ENCODE data around the gene CRYGA.

CRYGA gene

DNA sequence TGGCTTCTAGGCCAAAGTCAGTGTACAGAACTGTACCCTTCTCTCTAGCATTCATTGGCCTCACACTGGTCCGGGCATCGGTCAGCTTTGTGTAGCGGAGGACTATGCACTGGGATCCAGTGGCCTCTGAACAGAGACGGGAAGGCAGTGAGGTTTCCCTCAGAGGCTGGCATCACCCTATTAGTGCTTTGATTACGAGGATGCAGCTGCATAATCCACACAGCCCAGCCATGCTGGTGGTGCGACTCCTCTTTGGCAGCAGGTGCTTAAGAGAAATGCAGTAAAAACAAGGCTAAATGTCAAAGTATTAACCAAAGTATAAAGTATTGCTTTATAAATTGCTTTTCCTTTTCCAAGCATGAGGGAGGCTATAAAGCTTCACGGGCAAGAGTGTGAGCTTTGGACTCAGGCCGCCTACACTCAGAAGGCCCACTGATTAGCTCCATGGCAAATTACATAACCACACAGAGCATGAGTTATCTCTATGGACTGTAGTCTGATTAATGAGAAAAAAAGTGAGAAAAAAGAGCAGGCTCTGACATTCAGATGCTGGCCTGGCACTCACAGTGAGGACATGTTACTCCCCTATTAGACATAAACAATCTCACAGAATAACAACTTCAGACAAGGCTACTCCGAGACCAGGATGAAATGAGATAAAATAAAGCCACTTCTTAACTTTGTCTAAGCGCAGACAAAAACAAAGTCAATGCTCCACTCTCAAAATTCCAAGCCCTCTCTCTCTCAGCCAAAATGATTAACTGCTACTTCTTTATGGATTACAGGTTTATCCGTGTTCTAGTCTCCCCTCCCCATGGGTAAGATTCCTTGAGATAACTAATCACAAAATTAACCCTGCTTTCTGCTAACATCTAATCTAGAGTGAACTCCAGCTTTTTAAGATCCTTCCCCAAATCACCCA, 27.3 kb downstream of the CRYGA start:
- H3K27me3 ChIP-seq (ENCODE audit: low read depth, low read length), result no peaks in the 10 kb centered on the region
- TF ChIP-seq, protein P1, sequence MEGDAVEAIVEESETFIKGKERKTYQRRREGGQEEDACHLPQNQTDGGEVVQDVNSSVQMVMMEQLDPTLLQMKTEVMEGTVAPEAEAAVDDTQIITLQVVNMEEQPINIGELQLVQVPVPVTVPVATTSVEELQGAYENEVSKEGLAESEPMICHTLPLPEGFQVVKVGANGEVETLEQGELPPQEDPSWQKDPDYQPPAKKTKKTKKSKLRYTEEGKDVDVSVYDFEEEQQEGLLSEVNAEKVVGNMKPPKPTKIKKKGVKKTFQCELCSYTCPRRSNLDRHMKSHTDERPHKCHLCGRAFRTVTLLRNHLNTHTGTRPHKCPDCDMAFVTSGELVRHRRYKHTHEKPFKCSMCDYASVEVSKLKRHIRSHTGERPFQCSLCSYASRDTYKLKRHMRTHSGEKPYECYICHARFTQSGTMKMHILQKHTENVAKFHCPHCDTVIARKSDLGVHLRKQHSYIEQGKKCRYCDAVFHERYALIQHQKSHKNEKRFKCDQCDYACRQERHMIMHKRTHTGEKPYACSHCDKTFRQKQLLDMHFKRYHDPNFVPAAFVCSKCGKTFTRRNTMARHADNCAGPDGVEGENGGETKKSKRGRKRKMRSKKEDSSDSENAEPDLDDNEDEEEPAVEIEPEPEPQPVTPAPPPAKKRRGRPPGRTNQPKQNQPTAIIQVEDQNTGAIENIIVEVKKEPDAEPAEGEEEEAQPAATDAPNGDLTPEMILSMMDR (IDR thresholded peaks at IDR 0.05; ENCODE audit: low read depth, low read length), result no peak
- TF ChIP-seq EZH2phosphoT487 (IDR thresholded peaks at IDR 0.05; ENCODE audit: low read depth), result no peak
- H3K9me3 ChIP-seq (ENCODE audit: insufficient read depth, low read length), result no peaks in the 10 kb centered on the region
- H3K36me3 ChIP-seq (replicated peaks; ENCODE audit: low read depth, low read length), result no peaks in the 10 kb centered on the region
- H4K20me1 ChIP-seq (ENCODE audit: insufficient read depth, low read length), result no peaks in the 10 kb centered on the region
- H3K4me3 ChIP-seq (ENCODE audit: low read length), result no peak overlapping the region
- H3K4me1 ChIP-seq (ENCODE audit: low read length), result no peaks in the 10 kb centered on the region
- no peak overlapping the region for H3K9ac ChIP-seq (ENCODE audit: low read length)
- no peak overlapping the region for H3K27ac ChIP-seq (ENCODE audit: low read length)
- H2AFZ ChIP-seq (ENCODE audit: low read depth, low read length), result no peak overlapping the region
- H3K79me2 ChIP-seq (ENCODE audit: low read length), result no peaks in the 10 kb centered on the region
- no peak overlapping the region for H3K4me2 ChIP-seq (ENCODE audit: low read length)

- no peaks in the 10 kb centered on the region for H3K79me2 ChIP-seq (ENCODE audit: low read length)
- no peak overlapping the region for H3K9ac ChIP-seq (ENCODE audit: low read length)
- no peaks in the 10 kb centered on the region for H3K27me3 ChIP-seq (ENCODE audit: low read depth, low read length)
- no peak overlapping the region for H3K4me3 ChIP-seq (ENCODE audit: low read length)
- H2AFZ ChIP-seq (ENCODE audit: low read depth, low read length), result no peak overlapping the region
- no peak for TF ChIP-seq EZH2phosphoT487 (IDR thresholded peaks at IDR 0.05; ENCODE audit: low read depth)
- TF ChIP-seq, protein P1 (IDR thresholded peaks at IDR 0.05; ENCODE audit: low read depth, low read length), result no peak
- H4K20me1 ChIP-seq (ENCODE audit: insufficient read depth, low read length), result no peaks in the 10 kb centered on the region
- no peak overlapping the region for H3K27ac ChIP-seq (ENCODE audit: low read length)
- H3K4me2 ChIP-seq (ENCODE audit: low read length), result no peak overlapping the region
- no peaks in the 10 kb centered on the region for H3K9me3 ChIP-seq (ENCODE audit: insufficient read depth, low read length)
- no peaks in the 10 kb centered on the region for H3K36me3 ChIP-seq (replicated peaks; ENCODE audit: low read depth, low read length)
- no peaks in the 10 kb centered on the region for H3K4me1 ChIP-seq (ENCODE audit: low read length)
Observed at GRCh38 chr2:208134928-208135586, 28.3 kb downstream of the CRYGA start.

DNA sequence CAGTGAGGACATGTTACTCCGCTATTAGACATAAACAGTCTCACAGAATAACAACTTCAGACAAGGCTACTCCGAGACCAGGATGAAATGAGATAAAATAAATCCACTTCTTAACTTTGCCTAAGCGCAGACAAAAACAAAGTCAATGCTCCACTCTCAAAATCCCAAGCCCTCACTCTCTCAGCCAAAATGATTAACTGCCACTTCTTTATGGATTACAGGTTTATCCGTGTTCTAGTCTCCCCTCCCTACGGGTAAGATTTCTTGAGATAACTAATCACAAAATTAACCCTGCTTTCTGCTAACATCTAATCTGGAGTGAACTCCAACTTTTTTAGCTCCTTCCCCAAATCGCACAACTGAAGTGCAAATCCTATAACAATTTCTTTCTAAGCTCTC, 32.7 kb downstream of the CRYGA start:
- H3K9ac ChIP-seq (ENCODE audit: low read length), result no peak overlapping the region
- H4K20me1 ChIP-seq (ENCODE audit: insufficient read depth, low read length), result no peaks in the 10 kb centered on the region
- H3K9me3 ChIP-seq (ENCODE audit: insufficient read depth, low read length), result no peaks in the 10 kb centered on the region
- H3K27ac ChIP-seq (ENCODE audit: low read length), result no peak overlapping the region
- H3K4me2 ChIP-seq (ENCODE audit: low read length), result no peak overlapping the region
- H3K36me3 ChIP-seq (replicated peaks; ENCODE audit: low read depth, low read length), result no peaks in the 10 kb centered on the region
- H3K4me1 ChIP-seq (ENCODE audit: low read length), result no peaks in the 10 kb centered on the region
- TF ChIP-seq, protein P1 (IDR thresholded peaks at IDR 0.05; ENCODE audit: low read depth, low read length), result no peak
- TF ChIP-seq EZH2phosphoT487 (IDR thresholded peaks at IDR 0.05; ENCODE audit: low read depth), result no peak
- no peak overlapping the region for H2AFZ ChIP-seq (ENCODE audit: low read depth, low read length)
- H3K79me2 ChIP-seq (ENCODE audit: low read length), result no peaks in the 10 kb centered on the region
- no peak overlapping the region for H3K4me3 ChIP-seq (ENCODE audit: low read length)
- no peaks in the 10 kb centered on the region for H3K27me3 ChIP-seq (ENCODE audit: low read depth, low read length)

Measured in OCI-LY3 (cell line).